Activated CD4-positive, alpha-beta T cell treated with anti-CD3 and anti-CD28 coated beads for 4 hours (primary cell): ENCODE data around the gene AGAP1.
"Not testable (repeated sequence)": the region's sequence is repeated elsewhere in the genome, so short reads cannot be mapped to it uniquely, and the experiment has no call there.

Experiments used
- DNase-seq, 2 donors: peaks; one replicate each; pipeline ENCODE4 v3.0.0-alpha.2; 2020

The AGAP1 gene

GRCh38 chr2:236056141-236056540 is 562.3 kb downstream of the AGAP1 start:
- DNase-seq = no peak

DNA sequence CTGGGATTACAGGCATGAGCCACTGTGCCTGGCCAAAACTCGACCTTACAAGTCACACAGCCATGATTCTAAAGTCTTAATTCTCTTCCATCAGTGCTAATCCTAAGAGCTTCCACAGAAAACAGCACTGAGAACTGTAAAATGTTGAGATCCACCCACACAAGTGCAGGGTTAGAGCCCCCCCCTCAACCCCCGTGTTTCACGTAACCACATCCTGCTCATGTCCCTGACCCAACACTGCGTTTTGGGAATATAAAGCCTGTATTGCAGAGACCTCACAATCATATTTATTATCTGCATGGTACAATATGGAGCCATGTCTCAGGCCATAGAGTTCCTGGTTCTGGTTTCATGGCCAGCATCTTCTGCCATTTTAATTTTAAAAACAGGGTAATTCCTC is 563.5 kb downstream of the AGAP1 start:
- DNase-seq = no peak

DNA sequence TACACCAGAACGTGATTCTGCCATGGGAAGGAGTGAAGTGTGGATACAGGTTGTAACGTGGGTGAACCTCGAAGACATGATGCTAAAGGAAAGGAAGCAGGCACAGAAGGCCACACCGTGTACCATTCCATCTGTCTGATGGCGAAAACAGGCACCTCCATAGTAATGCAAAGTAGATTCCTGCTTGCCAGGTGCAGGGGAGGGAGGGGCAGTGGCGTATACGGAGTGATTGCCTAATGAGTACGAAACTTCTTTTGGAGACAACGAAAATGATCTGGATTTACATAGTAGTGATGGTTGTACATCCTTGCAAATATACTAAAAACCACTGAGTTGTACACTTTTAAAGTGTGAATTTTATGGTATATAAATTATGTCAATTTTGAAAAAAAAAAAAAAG is 567.7 kb downstream of the AGAP1 start:
- DNase-seq = no peak

- no peak for DNase-seq
These were observed 568.1 kb downstream of the AGAP1 start for GRCh38 chr2:236061899-236062298.

DNA sequence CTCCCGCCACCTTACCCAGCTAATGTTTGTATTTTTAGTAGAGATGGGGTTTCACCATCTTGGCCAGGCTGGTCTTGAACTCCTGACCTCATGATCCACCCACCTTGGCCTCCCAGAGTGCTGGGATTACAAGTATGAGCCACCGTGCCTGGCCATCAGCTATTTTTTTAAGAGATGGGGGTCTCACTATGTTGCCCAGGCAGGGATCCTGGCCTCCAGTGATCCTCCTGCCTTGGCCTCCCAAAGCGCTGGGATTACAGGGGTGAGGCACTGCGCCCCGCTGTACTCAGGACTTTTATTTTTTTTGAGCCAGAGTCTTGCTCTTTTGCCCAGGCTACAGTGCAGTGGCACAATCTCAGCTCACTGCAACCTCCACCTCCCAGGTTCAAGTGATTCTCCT is 569.0 kb downstream of the AGAP1 start:
- DNase-seq = not testable (repeated sequence)

DNA sequence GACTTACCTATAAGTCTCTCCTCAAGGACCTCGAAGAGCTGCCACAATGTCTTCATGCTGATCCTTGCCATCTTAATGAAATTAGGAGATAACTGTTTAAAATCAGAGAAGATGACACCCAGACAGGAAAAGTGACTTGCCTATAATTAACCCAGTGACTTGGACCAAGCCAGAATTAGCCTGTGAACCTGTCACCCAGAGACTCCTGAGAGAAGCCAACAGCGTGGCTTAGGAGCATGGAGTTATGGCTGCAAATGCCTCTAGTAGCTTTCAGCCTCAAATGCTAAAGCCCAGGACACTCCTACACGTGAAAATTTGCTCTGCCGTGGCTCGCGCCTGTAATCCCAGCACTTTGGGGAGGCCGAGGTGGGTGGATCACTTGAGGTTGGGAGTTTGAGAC is 570.2 kb downstream of the AGAP1 start:
- no peak for DNase-seq

DNA sequence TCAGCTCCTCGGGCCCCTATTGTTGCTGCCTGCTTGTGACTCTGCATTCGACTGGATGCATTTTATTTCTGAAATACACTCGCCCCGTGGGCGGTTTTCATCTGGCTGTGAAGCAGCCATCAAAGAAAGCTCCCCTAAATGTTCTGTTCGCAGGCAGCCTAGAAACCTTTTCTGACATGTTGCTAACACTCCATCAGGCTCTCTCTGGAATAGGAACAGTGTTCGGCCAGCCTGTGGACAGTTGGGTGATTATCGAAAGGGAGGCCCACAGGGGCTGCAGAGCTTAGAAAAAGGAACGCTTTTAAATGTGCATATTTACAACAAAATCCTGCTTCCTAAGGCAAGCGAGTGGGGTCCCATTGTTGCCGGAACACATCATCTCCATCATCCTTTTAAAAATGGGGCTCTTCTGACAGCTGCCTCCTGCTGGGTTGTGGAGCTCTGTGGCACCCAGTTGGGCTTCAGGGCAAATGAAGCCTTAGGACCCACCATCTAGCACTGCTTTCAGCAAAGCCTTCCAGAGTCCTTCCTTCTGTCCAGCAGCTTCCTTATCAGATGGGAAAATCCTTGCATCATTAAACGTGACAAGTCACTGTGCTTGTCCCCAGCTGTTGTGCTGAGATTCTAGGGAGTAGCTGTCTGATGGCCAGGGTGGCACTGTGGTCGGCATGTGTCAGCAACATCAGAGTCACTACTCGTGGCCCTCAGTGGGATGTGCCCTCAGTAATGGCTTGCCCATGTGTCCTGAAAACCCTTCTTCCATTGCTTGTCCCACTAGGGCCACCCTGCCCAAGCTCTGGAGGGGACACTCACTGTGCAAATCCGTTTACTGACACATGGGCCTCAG is 571.7 kb downstream of the AGAP1 start:
- DNase-seq = no peak

DNA sequence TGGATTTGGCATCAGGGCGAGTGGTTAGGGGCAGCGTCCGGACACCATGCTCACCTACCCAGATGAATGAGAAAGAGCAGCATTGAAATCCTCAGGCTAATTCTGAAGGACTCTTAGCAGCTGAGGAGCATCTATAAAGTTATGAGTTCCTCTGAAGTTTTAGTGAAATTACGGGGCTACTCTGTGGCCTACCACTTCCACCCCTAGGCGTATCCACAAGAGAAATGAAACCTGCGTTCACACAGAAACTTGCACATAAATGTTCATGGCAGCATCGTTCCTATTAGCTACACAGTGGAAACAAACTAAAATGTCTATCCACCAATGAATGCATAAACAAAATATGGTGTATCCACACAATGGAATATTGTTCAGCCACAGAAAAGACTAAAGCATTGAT is 576.4 kb downstream of the AGAP1 start:
- no peak for DNase-seq

DNA sequence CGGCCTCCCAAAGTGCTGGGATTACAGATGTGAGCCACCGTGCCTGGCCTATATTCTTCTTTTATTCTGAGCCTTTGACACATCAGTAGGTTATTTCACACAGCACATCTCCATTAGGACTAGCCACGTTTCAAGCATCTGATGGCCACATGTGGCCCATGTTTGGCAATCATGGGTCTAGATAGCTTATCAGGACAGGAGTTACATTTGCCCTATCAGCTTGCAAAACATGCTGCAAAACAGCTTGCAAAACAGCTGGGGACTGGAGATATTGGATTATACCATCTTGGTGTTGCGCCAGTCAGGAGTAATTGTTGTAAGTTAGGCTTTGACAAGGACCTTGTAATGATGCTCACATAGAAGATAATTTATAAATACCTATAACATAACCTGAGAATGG is 579.4 kb downstream of the AGAP1 start:
- DNase-seq = no peak

DNA sequence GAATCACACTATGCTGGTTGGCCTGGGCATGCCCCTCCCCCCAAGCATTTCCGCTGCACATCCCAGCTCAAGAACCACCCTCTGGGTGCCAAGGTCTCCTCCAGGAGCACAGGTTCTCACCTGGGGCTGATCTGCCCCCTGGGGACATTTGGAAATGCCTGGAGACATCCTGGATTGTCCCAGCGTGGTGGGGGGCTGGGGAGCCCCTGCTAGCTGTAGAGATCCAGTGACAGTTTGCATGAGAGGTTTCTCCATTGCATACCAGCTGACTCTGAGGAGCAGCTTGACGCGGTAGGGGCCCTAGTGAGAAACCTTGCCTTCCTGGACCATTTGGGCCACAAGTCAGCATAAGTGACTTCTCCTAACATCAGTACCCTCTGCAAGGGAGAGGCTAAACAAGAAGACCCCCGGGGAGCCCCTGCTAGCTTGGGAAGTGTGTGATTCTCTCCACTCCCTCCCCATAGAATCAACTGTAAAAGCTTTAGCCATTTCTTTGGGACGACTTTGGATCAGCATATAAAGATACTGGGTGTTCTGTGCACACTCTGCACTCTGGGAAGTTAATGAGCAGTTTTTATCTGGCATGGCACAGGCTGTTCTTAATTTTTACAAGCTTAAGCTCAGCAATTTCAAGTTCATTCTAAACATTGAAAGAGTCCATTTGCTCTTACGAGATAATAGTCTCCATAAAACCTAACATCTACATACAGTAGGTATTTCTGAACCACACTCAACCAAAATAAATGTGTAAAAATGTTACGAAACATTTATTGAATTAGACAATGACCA is 580.2 kb downstream of the AGAP1 start:
- DNase-seq = no peak

DNA sequence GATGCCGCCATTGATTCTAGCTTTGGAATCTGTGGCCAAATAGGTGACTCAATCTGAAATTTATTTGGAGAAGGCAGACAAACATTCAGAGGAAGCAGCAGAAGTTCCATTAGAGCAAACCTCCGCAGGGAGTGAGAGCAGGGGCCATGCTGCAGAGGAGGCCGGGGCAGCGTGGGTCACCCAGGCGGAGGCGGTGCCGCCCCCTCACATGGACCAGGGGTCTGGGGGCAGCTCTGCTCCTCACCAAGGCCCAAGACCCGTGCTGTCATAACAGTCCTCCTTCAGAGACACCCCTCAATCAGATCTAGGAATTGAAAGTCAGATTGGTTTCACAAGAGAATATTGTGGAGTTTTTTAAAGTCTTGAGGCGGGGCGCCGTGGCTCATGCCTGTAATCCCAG is 582.0 kb downstream of the AGAP1 start:
- DNase-seq = no peak

GRCh38 chr2:236078297-236079255 is 584.7 kb downstream of the AGAP1 start:
- no peak for DNase-seq

DNA sequence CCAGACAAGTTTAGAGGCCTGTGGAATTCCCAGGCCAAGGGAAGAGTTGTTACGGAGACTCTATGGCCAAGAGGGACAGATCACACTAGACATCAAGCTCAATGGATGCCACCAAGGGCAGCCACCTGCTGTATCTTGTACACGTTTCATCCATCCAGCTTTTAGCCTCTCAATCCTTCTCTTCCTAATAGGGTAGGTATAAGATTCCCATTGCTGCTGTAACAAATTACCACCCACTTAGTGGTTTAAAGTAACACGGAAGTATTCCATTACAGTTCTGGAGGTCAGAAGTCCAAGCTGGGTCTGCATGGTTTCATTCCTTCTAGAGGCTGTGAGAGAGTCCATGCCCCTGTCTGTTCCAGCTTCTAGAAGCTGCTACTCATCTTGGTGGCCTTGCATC is 586.6 kb downstream of the AGAP1 start:
- no peak for DNase-seq

- no peak for DNase-seq
These were observed 587.3 kb downstream of the AGAP1 start for GRCh38 chr2:236081171-236081570.

DNA sequence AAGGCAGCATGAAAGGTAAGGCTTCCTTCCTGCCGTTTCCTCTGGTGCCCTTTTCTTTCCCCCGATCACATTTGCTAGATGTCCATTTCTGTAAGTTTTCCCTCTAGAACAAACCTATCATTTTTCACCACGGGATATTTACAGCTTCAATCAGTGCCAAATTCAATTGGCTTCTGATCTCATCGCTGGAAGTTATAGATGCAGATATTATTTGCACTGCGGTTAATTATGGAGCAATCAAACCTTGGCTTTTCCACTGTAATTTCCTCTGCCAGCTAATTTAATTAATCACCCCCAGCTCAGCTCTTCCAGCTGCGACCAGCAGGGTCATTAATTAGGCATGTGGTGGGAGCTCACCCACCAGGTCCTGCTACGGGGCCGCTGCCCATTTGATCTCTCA is 588.2 kb downstream of the AGAP1 start:
- DNase-seq = no peak

DNA sequence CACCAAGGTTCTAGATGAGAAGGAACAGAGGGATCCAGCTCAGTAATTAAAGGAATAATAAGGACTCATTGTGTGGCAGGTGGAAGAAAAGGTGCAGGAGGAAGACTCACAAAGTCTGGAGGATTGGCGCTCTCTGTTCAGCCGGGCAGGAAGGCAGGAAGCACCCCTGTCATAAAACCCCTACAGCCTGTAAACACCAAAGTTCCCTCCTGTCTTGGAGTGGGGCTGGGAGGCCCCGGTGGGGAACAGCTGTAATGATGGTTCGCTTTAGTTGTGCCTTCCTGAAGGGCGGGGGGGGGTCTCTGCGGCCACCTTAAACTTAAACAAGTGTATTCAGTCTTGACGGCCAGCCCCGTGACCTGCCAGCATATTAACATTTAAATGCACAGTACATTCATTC is 590.1 kb downstream of the AGAP1 start:
- no peak for DNase-seq

GRCh38 chr2:236085211-236085610 is 591.4 kb downstream of the AGAP1 start:
- no peak for DNase-seq

- DNase-seq = no peak
These were observed 591.8 kb downstream of the AGAP1 start for GRCh38 chr2:236085647-236086046.

GRCh38 chr2:236086403-236086970 is 592.6 kb downstream of the AGAP1 start:
- DNase-seq = no peak

- DNase-seq = no peak
These were observed 593.2 kb downstream of the AGAP1 start for GRCh38 chr2:236086971-236087465.

GRCh38 chr2:236088368-236089057 is 594.7 kb downstream of the AGAP1 start:
- no peak for DNase-seq
